ENCODE data around the gene BRK1. TPM values are rescaled to one million over a fixed set of nuclear protein-coding genes. Genes with fewer than 3 reads are reported as not detected.
A peak's percentile ranks its signal among the peaks of the same experiment; 100 is the strongest.
"Not testable (repeated sequence)": the region's sequence is repeated elsewhere in the genome, so short reads cannot be mapped to it uniquely, and the experiment has no call there.

The BRK1 gene
- total RNA-seq, 1 donor from 2014 or later, result 92.6 TPM

- ATAC-seq (ENCODE audit: poor library complexity) (no peak), DNase-seq (no peak)
- intact Hi-C loops (cut with DNase I), result no loop called here
Measured at GRCh38 chr3:10137178-10137577, 21.7 kb downstream of the BRK1 start.

- DNase-seq (no peak), ATAC-seq (ENCODE audit: poor library complexity) (no peak)
- intact Hi-C loops (cut with DNase I), result no loop called here
Measured at GRCh38 chr3:10140996-10141546, 25.6 kb downstream of the BRK1 start.

GRCh38 chr3:10142707-10143560 lies 27.5 kb downstream of the BRK1 start:
- intact Hi-C loops (cut with DNase I), result no loop called here
- ATAC-seq (ENCODE audit: poor library complexity) (no peak), DNase-seq (no peak)

GRCh38 chr3:10145685-10146084 lies 30.2 kb downstream of the BRK1 start:
- no peak for DNase-seq
- ATAC-seq (ENCODE audit: poor library complexity), result no peak
- intact Hi-C loops (cut with DNase I), result no loop called here

GRCh38 chr3:10149226-10149625 lies 33.8 kb downstream of the BRK1 start:
- intact Hi-C loops (cut with DNase I), result no loop called here
- no peak for ATAC-seq (ENCODE audit: poor library complexity)
- no peak for DNase-seq

- intact Hi-C loops (cut with DNase I), result no loop called here
- DNase-seq, result no peak
- no peak for ATAC-seq (ENCODE audit: poor library complexity)
Measured at GRCh38 chr3:10150987-10151386, 35.5 kb downstream of the BRK1 start.

- DNase-seq (no peak), ATAC-seq (ENCODE audit: poor library complexity) (no peak)
- intact Hi-C loops (cut with DNase I), result no loop called here
Measured at GRCh38 chr3:10154335-10155122, 39.1 kb downstream of the BRK1 start.

GRCh38 chr3:10155123-10155472 lies 39.6 kb downstream of the BRK1 start:
- DNase-seq (no peak), ATAC-seq (ENCODE audit: poor library complexity) (no peak)
- intact Hi-C loops (cut with DNase I), result no loop called here

- ATAC-seq (ENCODE audit: poor library complexity) (no peak), DNase-seq (no peak)
- intact Hi-C loops (cut with DNase I), result no loop called here
Measured at GRCh38 chr3:10155658-10156057, 40.2 kb downstream of the BRK1 start.

GRCh38 chr3:10157031-10157430 lies 41.6 kb downstream of the BRK1 start:
- DNase-seq, result no peak
- no peak for ATAC-seq (ENCODE audit: poor library complexity)
- intact Hi-C loops (cut with DNase I), result no loop called here

- ATAC-seq (ENCODE audit: poor library complexity); DNase-seq; intact Hi-C loops (cut with DNase I): not testable (repeated sequence)
Measured at GRCh38 chr3:10158555-10158954, 43.1 kb downstream of the BRK1 start.

GRCh38 chr3:10160346-10160745 lies 44.9 kb downstream of the BRK1 start:
- no peak for DNase-seq
- intact Hi-C loops (cut with DNase I), result no loop called here
- no peak for ATAC-seq (ENCODE audit: poor library complexity)

- ATAC-seq (ENCODE audit: poor library complexity), result no peak
- intact Hi-C loops (cut with DNase I), result no loop called here
- no peak for DNase-seq
Measured at GRCh38 chr3:10160925-10161324, 45.5 kb downstream of the BRK1 start.

GRCh38 chr3:10162185-10162584 lies 46.7 kb downstream of the BRK1 start:
- ATAC-seq (ENCODE audit: poor library complexity) (no peak), DNase-seq (no peak)
- intact Hi-C loops (cut with DNase I), result no loop called here

GRCh38 chr3:10164201-10164545 lies 48.7 kb downstream of the BRK1 start:
- intact Hi-C loops (cut with DNase I), result loop anchor here (2.0 kb wide), 1 partner anchor 61 kb away; no protein-coding TSS in a partner anchor
- DNase-seq; ATAC-seq (ENCODE audit: poor library complexity): not testable (repeated sequence)

GRCh38 chr3:10164546-10165393 lies 49.3 kb downstream of the BRK1 start, which contains the start of gene IRAK2:
TSS of gene IRAK2 (plus strand) at chr3:10164919. CDS start at chr3:10164955, 36 bp downstream.
- intact Hi-C loops (cut with DNase I), result loop anchor here (2.0 kb wide), 1 partner anchor 60 kb away; no protein-coding TSS in a partner anchor
- ATAC-seq (ENCODE audit: poor library complexity) (peak; percentile 98), DNase-seq (peak; percentile 87)

- DNase-seq (no peak), ATAC-seq (ENCODE audit: poor library complexity) (no peak)
- intact Hi-C loops (cut with DNase I), result no loop called here
Measured at GRCh38 chr3:10166213-10166604, 50.7 kb downstream of the BRK1 start.

GRCh38 chr3:10169000-10169496 lies 53.6 kb downstream of the BRK1 start:
- DNase-seq (no peak), ATAC-seq (ENCODE audit: poor library complexity) (no peak)
- intact Hi-C loops (cut with DNase I), result no loop called here

Measured in Right ventricle myocardium superior (tissue), 1 donor.